HepG2 (cell line): Measurements from ENCODE around the gene NME7. TPM values are rescaled to one million over a fixed set of nuclear protein-coding genes. Genes with fewer than 3 reads are reported as not detected.

ENCODE experiments used
- ARID5B ChIP-seq: IDR thresholded peaks from 2 replicates; pipeline ENCODE4 v1.4.0; 2020; ENCODE audit warnings: mild to moderate bottlenecking, missing genetic modification reagents
- CEBPG ChIP-seq: IDR thresholded peaks from 2 replicates; pipeline ENCODE4 v1.6.1; 2016
- CHD4 ChIP-seq: fragments of 200-600 bp; sonication (generic); IDR thresholded peaks from 2 replicates; pipeline ENCODE4 v1.7.0; 2017; ENCODE audit warnings: mild to moderate bottlenecking, low read length, borderline replicate concordance
- EP300 ChIP-seq, 3 experiments: sonication (generic) in 1 of 3; formaldehyde crosslinking in 1 of 3; IDR thresholded peaks; 2 replicates each; pipeline versions ENCODE4 v1.5.1 to v1.6.1; 2011 to 2020; ENCODE audit warnings: low read depth in 2 of 3, low read length in 2 of 3, borderline replicate concordance in 1 of 3, improper control_type of control experiment in 1 of 3, mild to moderate bottlenecking in 1 of 3, missing genetic modification reagents in 1 of 3, moderate library complexity in 1 of 3
- ETV5 ChIP-seq: IDR thresholded peaks from 2 replicates; pipeline ENCODE4 v1.6.1; 2018; ENCODE audit warnings: missing biosample characterization, missing genetic modification reagents, inconsistent platforms, borderline replicate concordance
- GATAD2A ChIP-seq: IDR thresholded peaks from 2 replicates; pipeline ENCODE4 v1.6.1; 2016
- GPBP1L1 ChIP-seq: sonication (generic); formaldehyde crosslinking; IDR thresholded peaks from 2 replicates; pipeline ENCODE4 v1.5.0; 2020; ENCODE audit warnings: mild to moderate bottlenecking, missing genetic modification reagents
- LCORL ChIP-seq, 2 experiments: fragments of 450-650 bp in 1 of 2; sonication (generic) in 1 of 2; formaldehyde crosslinking in 1 of 2; IDR thresholded peaks; 2 replicates each; pipeline versions ENCODE4 v1.5.0 to v1.6.1; 2017 to 2020; ENCODE audit warnings: antibody characterized with exemption in 1 of 2, missing genetic modification reagents in 1 of 2
- NCOA2 ChIP-seq: sonication (generic); formaldehyde crosslinking; IDR thresholded peaks from 2 replicates; pipeline ENCODE4 v1.8.0; 2022; ENCODE audit warnings: inconsistent platforms
- NFKBIZ ChIP-seq: IDR thresholded peaks from 2 replicates; pipeline ENCODE4 v1.6.1; 2018; ENCODE audit warnings: missing genetic modification reagents, missing compliant biosample characterization
- PRDM4 ChIP-seq: sonication (generic); formaldehyde crosslinking; IDR thresholded peaks from 2 replicates; pipeline ENCODE4 v1.9.0; 2021; ENCODE audit warnings: missing genetic modification reagents, borderline replicate concordance
- RBM22 ChIP-seq: fragments of 200-400 bp; formaldehyde crosslinking; optimal IDR thresholded peaks from 2 replicates; pipeline ENCODE3; 2017; ENCODE audit warnings: mild to moderate bottlenecking, low read length, moderate library complexity
- RFXAP ChIP-seq: sonication (generic); formaldehyde crosslinking; IDR thresholded peaks from 2 replicates; pipeline ENCODE4 v1.4.0; 2020; ENCODE audit warnings: missing genetic modification reagents, borderline replicate concordance
- SETDB1 ChIP-seq: sonication (generic); formaldehyde crosslinking; IDR thresholded peaks from 2 replicates; pipeline ENCODE4 v1.5.1; 2020; ENCODE audit warnings: missing genetic modification reagents, mild to moderate bottlenecking, borderline replicate concordance
- SNAPC5 ChIP-seq: sonication (generic); formaldehyde crosslinking; IDR thresholded peaks from 2 replicates; pipeline ENCODE4 v1.8.1; 2023; ENCODE audit warnings: mild to moderate bottlenecking, missing genetic modification reagents, borderline replicate concordance
- TGIF2 ChIP-seq: IDR thresholded peaks from 2 replicates; pipeline ENCODE4 v1.6.1; 2016; ENCODE audit warnings: control low read depth, missing compliant biosample characterization
- ZNF20 ChIP-seq: sonication (generic); formaldehyde crosslinking; IDR thresholded peaks from 2 replicates; pipeline ENCODE4 v1.4.0; 2020; ENCODE audit warnings: mild to moderate bottlenecking, moderate library complexity, missing genetic modification reagents
- ZNF292 ChIP-seq: sonication (generic); formaldehyde crosslinking; IDR thresholded peaks from 2 replicates; pipeline ENCODE4 v1.8.1; 2022; ENCODE audit warnings: mild to moderate bottlenecking, low read depth, missing genetic modification reagents, borderline replicate concordance
- ZNF350 ChIP-seq: sonication (generic); formaldehyde crosslinking; IDR thresholded peaks from 2 replicates; pipeline ENCODE4 v1.4.0; 2020; ENCODE audit warnings: mild to moderate bottlenecking, low read depth, missing genetic modification reagents, borderline replicate concordance
- ZNF562 ChIP-seq: sonication (generic); formaldehyde crosslinking; IDR thresholded peaks from 2 replicates; pipeline ENCODE4 v1.8.0; 2022; ENCODE audit warnings: missing genetic modification reagents, borderline replicate concordance
- ZNF704 ChIP-seq: sonication (generic); formaldehyde crosslinking; IDR thresholded peaks from 2 replicates; pipeline ENCODE4 v1.8.1; 2023; ENCODE audit warnings: mild to moderate bottlenecking, inconsistent platforms, moderate library complexity, missing genetic modification reagents, borderline replicate concordance
- polyA plus RNA-seq, 8 experiments: library from polyadenylated mRNA; depleted of rRNA in 3 of 8; stranded (reverse) in 7 of 8; unstranded in 1 of 8; fragments of >200 nt; fragmentation: Illumina TruSeq in 4 of 8; extraction: Trizol in 4 of 8; gene quantifications; 2 replicates each; pipeline versions ENCODE4 v1.2.1 to v1.2.3, GENCODE V29; 2011 to 2016; ENCODE audit warnings: low read depth in 4 of 8, missing spikeins in 1 of 8, mixed read lengths in 1 of 8; ENCODE audit not compliant: insufficient read depth in 1 of 8
- total RNA-seq, 5 experiments: library from RNA; depleted of rRNA; stranded (reverse); fragments of >200 nt; fragmentation: Illumina TruSeq; extraction: Trizol; gene quantifications; 2 replicates each; pipeline ENCODE4 v1.2.3, GENCODE V29; 2016; ENCODE audit warnings: low read depth in 1 of 5

NME7 gene
- total and polyA plus RNA-seq, 2 of the 13 experiments (the other 11 are each of a cell fraction or from before 2014, with no cell fraction given), result 9.4 to 22.5 TPM

GRCh38 chr1:169112241-169112640 lies 255.4 kb downstream of the NME7 start (continued):
- peak; percentile 100 for TF ChIP-seq RBM22
- TF ChIP-seq CHD4, result no peak
- peak; percentile 81 for TF ChIP-seq ETV5 (CRISPR knock-in tag)
- no peak for TF ChIP-seq SETDB1 (CRISPR knock-in tag)
- TF ChIP-seq ZNF704 (CRISPR knock-in tag), result no peak
- no peak for TF ChIP-seq ZNF562 (CRISPR knock-in tag)
- TF ChIP-seq GATAD2A (CRISPR knock-in tag), result peak; percentile 76
- TF ChIP-seq CEBPG (CRISPR knock-in tag), result peak; percentile 81
- TF ChIP-seq ARID5B (CRISPR knock-in tag), result peak; percentile 50
- TF ChIP-seq ZNF350 (CRISPR knock-in tag), result no peak
- no peak for TF ChIP-seq NFKBIZ (CRISPR knock-in tag)
- TF ChIP-seq ZNF292 (CRISPR knock-in tag), result no peak
- TF ChIP-seq TGIF2 (CRISPR knock-in tag), result no peak
- TF ChIP-seq RFXAP (CRISPR knock-in tag), result no peak
- no peak for TF ChIP-seq GPBP1L1
- no peak for TF ChIP-seq LCORL (IDR thresholded peaks at IDR 0.05)
- no peak for TF ChIP-seq LCORL (CRISPR knock-in tag; IDR thresholded peaks at IDR 0.05)
- TF ChIP-seq ZNF20 (CRISPR knock-in tag), result no peak
- TF ChIP-seq NCOA2 (CRISPR knock-in tag), result no peak
- no peak for TF ChIP-seq PRDM4 (CRISPR knock-in tag)
- no peak for TF ChIP-seq SNAPC5 (CRISPR knock-in tag)
- TF ChIP-seq EP300 (IDR thresholded peaks at IDR 0.05; ENCODE audit: low read depth in 2 of 2, low read length in 2 of 2), result peak in 1 of 2 experiments; percentile 27; a peak in 1 of 4 replicates
- TF ChIP-seq EP300 (CRISPR knock-in tag; IDR thresholded peaks at IDR 0.05; ENCODE audit: borderline replicate concordance), result no peak
